Stimulated activated CD4-positive, alpha-beta T cell treated with anti-CD3 and anti-CD28 coated beads, TNF-alpha, amount 100 ng/mL, for 48 hours (primary cell): Measurements from ENCODE around the gene NEU4.
"Not testable (repeated sequence)": the region's sequence is repeated elsewhere in the genome, so short reads cannot be mapped to it uniquely, and the experiment has no call there.

Experiments used
- DNase-seq, 3 donors: peaks; one replicate each; pipeline ENCODE4 v3.0.0-alpha.2; 2020; ENCODE audit warnings: low read depth in 3 of 3

Gene NEU4

DNA sequence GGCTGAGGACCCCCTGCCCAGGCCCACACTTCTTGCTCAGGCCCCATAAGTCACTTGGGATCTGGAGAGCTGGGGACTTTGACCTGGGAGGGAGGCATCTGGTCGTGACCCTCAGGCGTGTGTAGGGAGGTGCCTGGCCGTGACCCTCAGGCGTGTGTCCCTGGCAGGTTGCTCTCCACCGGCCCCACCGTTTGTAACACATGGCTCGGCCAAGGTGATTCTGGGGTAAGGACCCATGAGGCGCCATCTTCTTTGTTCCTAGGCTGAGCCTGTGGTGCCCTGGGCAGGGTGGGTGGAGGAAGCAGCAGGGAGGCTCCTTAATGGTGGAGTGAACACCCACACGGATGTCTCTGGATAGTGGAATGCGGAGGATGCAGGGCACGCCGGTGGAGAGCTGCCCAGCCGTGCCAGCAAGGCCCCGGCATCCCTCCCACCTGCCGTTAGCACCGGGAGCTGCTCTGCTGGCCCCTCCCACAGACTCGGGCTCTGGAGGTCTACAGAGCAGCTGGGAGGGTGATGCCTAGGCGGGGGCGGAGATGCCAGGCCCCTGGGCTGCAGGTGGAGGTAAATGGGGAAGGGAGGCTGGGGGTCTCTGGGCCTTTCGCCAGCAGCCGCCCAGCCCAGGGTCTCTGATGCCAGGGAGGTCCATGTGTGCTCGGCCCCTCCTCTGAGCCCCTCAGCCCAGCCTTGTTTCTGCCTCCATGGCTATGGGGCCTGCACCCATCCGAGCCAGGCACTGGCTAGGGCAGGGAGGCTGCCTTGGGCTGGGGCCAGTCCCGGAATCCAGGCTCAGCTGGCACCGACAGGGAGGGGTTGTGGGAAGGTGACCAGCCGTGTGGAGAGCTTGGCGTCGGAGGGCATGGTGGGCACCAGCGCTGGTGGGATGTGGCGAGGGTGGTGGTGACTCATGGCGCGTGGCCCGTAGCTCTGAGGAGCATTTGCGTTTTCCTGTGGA, 33.5 kb upstream of the NEU4 start:
- DNase-seq: no peak

DNA sequence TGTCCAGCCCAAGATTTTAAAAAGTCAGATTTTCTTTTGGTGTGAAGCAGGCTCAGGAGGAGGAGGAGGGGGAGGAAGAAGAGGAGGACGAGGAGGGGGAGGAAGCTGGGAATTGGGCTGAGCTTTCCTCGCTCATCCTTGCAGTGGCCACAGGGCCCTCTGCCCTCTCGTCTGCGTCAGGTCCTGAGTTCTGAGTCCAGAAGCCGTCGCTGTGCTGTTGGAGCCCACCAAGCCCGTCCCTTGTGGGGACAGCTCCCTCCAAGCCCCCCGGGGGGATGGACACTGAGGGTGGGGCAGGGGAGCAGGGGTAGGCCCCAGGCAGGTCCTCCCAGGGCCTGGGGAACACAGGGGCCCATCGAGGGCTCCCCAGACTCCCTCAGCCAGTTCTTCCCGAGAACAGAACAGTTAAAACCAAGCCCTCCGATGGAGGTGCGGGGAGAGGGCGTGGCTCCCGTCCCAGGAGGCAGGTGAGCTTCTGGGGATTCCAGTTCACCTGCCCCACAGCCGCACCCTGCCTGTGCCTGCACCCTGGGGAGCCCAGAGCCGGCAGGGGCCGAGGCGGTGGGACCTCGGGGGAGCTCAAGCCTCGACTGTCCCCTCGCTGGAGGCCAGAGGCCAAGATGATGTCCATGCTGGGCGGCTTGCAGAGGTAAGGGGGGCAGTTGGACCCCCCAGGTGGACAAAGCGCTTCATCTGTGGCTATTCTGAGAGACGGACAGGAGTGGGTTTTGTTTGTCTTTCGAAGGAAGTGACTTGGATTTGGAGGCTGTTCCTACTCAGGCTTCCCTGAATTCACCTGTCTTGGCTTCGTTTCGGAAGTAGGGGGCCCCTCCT, 32.4 kb upstream of the NEU4 start, which contains the start of gene GAL3ST2:
Gene GAL3ST2 (plus strand): TSS at position 487 of the 834 bp plus-strand sequence. CDS start 134 bp downstream, at position 621.
- DNase-seq: no peak

DNA sequence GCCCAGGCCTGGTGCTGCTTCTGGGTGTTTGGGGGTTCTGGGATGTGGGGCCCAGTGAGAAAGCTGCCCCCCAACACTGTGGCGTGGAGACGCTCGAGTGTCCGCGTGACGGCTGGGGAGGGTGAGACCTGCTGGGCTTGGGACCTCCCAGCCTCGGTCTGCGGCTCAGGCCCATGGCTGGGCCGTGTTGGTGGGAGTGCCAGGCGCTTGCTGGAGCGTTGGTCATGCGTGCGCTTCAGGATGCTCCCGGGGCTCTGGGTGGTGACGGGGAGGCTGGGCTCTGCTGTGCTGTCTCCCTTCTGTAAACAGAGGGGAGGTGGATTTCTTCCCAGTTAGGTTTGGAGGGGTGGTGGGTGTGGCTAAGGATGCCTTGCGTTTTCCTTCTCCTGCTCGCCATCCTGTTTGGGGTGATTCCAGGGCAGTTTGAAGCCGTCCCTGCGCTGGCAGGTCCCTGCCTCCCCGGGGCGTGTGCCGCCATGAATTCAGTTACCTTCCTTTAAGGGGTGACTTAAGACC, 31.8 kb upstream of the NEU4 start:
- no peak for DNase-seq

DNA sequence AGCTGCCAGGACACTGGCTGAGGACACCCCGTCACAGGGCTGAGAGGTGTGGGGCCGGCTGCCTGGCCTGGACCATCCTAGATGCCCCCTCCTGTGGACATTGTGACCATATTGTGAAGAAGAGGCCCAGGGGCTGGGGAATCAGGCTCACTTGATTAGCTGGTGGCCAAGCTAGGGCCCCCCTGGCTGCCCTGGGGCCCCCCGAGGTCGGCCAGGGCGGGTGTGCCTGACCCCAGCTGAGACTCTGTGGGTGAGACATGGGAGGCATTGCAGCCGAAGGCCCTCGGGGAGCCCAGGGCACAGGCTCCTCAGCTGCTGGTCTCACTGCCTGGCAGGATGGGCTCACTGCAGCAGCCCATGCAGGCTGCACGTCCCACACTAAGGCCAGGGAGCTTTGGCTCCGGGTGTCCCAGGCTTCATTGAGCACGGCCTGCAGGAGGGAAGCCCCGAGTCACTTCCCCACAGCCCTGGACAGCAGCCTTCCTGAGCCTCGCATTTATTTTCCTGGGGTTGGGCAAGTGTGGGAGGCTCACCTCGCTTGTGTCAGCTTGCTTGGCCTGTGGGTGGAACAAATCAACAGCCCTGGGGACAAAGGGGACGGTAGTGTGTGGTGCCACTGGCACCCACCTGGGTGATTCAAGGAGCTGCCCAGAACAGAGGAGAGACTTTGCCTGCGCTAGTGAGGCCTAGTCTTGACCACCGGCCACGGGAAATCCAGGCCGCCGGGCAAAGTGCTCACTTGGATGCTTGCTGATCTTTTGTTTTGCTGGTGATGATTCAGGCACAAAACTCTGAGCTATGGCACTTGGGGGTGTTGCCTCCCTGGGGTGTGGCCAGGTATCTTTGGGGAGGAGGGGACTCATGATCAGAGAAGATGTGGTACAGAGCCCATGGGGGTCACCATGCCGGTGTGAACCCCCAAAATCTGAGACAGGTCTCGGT, 31.0 kb upstream of the NEU4 start:
- DNase-seq: no peak

DNA sequence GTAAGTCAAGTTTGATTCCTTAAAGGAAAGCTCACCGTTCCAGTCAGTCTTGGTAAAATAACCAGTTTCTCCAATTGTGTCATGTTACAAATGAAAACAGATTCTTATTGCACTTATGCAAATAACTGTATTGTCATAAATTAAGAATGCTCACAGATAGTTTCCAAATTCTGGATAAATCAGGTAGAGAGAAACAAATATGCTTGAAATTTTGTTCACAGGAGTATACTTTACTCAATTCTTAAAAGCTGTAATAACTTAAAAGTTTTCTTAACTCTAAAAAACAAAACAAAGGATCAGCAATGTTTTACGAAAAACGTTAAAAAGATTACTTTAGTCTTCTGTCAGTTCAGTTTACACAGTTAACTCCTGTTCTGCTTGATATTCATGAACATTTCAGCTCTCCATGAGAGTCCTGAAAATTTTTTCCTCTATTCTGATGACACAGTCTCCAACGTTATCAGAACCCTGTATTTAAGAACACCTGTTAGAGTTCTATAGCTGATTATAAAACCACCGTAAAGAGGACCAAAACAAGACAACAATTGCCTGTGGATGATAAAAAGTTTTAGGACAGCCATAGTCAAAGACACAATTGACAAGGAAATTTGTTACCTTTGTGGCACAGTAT, 27.9 kb upstream of the NEU4 start:
- no peak for DNase-seq

DNA sequence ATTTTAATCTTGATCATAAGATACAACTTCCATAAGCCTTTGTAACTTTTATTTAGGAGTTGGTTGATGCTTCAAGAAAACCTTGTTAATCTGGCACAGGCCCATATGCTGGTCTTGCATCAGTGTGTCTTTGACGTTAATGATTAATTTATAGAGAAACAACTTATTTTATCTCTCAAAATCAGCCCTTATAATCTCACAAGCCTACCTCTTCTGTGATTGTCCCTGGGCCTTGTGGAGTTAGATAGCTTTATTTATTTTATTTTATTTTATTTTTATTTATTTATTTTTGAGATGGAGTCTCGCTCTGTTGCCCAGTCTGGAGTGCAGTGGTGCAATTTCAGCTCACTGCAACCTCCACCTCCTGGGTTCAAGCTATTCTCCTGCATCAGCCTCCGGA, 26.9 kb upstream of the NEU4 start:
- not testable (repeated sequence) for DNase-seq

DNA sequence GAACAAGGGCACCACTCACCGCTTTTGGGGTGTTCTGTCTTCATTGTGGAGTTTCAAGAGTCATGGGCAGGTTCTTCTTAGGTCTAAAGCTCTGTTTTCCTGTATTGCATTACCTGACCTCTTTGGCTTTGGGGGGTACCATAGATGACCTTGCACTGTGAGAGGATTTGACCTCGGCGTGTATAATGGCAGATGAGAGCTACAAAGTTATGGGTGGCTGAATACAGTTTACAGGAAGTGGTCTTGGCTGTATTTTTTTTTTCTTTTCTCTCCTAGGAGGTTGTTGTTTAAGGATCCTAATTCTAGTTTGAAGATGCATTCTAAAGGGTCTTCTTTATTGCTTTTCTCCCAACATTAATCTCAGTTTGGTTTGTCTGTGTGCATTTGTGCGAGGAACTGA, 20.9 kb upstream of the NEU4 start:
- DNase-seq: no peak

DNA sequence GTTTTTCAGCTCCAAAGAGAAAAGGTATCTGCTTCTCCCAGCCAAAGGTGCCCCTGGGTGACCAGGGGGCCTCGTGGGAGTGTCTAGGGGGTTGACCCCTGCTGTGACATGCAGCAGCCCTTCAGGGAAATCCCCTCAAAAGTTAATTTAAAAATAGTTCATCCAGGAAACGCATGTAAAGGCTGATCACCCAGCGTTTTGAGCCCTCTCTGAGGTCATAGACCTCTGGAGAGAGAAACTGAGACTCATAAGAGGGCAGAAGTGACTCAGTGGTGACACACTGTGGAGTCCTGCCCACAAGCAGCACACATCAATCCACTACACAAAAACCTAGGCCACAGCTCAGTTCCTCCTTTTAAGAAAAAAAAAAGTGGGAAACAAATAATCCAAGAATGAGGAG, 20.4 kb upstream of the NEU4 start:
- DNase-seq: peak in 2 of 3 donors; percentile 38 to 53

DNA sequence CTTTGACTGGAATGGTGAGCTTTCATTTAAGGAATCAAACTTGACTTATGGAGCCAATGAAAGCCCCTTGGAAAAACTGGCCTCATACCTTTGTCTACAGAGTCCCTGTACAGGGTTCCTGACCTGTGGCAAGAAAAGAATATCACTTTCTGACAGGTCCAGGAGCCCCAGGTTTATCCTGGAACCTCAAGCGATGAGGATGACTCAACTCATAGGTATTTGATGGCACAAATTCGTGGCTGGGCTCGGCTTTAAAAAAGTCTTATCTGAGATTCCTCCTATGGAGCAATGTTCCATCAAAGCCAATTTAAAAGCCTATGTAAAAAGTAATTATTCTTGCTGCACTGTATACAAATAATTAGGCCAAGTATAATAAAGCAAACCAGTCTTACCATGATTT, 17.6 kb upstream of the NEU4 start:
- DNase-seq: not testable (repeated sequence)

DNA sequence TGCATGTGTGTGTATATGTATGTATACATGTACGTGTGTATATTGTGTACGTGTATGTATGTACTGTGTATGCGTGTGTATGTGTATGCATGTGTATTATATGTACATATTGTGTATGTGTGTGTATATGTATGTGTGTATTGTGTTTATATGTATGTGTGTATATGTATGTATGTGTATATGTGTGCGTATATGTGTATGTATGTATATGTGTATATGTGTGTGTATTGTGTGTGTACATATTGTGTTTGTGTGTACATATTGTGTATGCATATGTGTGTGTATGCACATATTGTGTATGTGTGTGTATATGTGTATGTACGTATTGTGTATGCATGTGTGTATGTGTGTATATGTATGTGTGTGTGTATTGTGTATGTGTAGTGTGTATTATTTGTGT, 15.6 kb upstream of the NEU4 start:
- DNase-seq: no peak

DNA sequence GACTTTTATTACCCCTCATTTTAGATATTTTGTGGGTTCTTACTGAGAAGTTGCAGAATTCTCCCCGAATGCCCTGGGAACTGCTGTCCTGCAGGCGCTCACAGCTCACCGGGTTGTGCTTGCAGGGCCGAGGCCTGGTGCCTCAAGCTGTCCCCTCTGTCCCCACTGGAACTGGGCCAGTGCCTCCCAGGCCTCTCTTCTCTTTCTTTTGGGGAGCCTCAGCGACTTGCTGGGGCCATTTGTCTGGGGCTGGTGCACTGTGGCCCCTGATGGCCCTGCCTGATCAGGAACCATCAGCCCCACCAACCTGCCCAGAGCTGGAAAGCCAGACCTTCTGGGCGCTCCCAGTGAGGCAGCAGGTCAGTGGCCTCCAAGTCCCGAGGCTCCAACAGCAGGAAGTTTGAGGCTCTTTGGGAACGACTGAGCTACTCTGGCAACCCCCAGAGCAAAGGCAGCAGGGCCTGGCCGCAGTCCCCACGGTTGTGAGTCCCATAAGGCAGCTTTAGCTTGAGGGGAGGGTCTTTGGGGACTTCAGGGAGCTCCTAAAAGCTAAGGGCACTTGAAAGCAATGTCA, 14.7 kb upstream of the NEU4 start:
- DNase-seq: no peak

DNA sequence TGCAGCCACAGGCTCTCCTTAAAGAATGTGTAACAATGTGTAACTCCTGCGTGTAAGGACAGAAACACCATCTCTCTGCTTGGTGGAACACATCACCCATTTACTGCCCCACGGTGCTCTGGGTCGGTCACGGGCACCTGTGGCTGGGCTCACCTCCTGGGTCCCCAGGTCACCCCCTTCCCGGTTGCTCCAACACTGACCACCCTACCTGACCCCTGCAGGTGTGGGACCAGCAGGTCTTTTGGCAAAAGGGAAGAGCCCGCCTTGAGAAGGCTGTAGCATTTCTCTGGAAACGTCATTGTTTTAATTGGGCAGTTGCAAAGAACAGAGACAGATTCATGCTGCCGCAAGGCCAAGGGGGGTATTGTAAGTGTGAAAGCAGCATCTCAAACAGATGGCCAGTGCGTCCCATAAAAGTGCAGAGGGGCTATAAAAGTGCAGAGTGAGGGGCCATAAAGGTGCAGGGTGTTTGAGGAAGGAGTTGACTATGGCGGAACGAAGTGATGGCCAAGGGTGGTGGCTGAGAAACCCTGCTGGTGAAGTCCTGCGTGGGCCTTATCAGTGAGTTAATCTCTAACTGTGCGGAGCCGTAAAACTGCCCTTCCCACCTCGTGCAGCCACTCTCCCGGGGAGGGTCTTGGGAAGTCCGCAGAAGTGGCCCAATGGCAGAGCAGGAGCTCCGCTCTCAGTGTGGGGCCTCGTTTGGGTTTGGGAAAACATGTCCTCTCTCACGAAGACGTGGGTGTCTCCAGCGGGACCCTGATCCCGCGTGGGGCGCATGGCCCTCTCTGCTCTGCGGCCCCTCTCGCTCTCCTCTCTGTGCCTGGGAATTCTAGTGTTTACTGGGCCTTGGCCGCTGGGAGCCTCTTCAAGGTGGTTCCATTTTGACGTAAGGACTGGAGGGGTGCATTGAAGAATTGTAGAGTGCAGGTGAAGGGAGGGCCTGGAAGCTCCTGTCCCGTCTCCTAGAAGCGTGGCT, 13.7 kb upstream of the NEU4 start:
- no peak for DNase-seq

DNA sequence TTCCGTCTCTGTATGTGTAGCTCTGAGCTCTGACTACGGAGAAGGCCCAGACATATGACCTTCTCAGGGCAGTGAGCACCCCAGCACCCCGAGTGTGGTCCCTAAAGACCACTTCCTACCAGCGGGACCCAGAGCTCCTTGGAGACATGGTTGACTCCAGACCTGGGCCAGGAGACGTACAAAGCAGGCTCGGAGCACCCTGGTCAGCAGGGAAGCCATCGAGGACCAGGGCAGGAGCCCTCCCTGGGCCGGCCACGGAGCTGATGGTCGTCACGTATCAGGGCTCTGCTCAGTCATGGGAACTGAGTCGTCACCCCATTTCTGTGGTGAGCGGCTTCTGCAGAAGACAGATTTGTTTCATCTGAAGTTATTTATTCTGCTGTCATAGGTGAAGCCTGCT, 12.8 kb upstream of the NEU4 start:
- no peak for DNase-seq

DNA sequence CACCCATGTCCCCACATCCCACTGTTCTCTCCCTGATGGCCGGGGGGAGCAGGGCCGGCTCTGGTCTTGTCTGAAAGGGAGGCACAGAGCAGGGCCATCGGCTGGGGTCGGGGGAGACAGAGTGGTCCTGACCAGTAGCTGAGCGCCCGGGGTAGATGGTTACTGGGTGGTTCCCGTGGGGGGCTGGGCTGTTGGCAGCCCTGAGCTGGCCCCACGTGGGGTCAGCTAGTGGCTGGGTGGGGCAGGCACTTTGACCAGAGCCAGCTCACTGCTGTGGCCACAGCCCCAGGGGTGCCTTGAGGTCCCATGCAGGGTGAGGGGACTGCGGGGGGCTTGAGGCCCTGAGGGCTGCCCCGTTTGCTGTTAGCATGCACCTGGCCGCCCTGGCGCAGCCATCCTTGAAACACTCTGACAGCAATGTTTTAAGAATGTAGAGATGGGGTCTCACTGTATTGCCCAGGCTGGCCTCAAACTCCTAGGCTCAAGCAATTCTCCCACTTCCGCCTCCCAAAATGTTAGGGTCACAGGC, 12.3 kb upstream of the NEU4 start:
- DNase-seq: no peak

DNA sequence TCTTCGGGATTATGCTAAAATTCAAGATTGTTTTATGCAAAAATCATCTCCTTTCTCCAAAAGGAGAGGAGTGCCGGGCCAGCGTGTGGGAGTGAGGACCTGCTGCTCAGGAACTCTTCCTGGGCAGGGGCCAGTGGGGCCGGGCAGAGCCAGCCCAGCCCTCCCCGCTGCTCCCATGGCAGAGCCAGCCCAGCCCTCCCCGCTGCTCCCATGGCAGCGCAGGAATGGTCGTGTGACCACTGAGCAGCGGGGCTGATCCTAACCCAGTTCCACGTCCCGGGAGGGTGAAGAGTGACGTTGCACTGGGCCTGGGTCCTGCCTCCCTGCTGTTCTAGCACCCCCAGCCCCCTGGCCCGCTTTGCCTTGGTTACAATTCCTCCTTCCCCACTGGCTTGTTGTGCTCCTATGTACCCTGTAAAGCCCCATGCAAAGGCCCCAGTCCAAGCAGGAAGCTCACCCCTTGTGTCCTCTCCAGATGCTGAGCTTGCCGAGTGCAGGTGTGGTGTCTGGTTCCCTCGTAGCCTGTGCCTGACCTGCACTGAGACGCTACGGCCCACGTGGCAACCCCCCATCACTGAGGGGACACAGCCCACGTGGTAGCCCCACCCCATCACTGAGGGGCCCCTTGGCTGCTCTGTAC, 11.4 kb upstream of the NEU4 start:
- no peak for DNase-seq

DNA sequence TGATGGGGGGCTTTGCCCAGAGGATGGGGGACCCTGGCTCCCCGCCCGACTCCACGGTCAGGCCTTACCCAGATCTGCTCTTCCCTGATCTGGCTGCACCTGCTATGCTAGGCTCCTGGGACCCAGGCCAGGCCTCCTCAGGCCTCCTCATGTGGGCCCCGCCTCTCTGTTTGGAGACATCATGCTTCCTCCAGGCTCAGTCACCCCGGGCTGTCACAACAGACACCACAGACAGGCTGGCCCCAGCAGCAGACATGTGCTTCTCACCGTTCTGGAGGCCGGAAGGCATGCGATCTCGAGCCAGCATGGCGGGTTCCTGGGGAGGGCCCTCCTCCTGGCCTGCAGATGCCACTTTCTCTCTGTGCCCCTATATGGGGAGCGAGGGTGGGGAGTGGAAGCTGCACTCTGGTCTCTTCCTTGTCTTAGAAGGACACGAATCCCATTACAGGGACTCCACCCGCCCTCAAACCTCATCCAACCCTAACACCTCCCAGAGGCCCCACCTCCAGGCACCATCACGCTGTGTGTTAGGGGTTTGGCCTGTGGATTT, 10.8 kb upstream of the NEU4 start:
- DNase-seq: no peak

DNA sequence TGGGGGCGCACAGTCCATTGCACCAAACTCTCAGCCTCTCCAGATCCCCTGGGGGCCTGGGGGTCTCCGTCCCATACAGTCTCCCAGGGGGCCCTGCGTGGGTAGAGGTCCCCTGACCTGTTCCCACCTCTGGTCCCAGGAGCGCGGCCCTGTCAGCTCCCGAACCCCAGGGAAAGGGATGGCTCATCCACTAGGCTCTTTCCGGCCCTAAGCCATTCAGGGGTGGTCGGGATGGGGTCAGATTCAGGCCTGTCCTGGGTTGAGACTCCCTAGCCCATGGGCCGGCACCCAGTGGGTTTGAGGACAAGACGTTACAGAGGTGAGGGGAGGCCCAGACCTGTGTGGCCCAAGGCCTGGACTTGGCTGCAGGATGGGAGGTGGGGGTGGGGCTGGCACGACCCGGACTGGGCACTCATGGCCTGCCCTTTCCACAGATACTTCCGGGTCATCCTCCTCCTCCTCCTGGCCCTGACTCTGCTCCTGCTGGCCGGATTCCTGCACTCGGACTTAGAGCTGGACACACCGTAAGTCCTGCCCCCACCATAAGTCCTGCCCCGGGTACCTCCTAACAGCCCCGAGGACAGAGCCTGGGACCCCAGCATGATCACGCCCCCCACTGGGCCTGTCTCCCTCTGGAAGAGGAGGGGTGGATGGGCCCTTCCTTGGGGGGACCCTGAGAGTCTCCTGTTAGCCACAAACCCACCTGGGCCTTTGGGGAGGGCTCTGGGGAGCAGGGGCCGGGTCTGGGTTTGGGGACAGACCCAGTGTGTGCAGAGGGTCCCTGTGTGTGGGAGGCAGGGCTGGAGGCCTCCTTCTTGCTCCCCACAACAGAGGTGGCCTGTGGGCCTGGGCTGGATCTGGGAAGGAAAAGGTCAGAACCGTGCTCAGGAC, 10.1 kb upstream of the NEU4 start:
- DNase-seq: no peak
